ENCODE data around the gene AKAP7. TPM values are rescaled to one million over a fixed set of nuclear protein-coding genes. Genes with fewer than 3 reads are reported as not detected.

Gene AKAP7
- polyA plus RNA-seq, 3 donors, result 2.4 to 4.9 (median 3.4) TPM

GRCh38 chr6:131093334-131093733 lies 41.9 kb upstream of the AKAP7 start:
- TF ChIP-seq CTCF (IDR thresholded peaks at IDR 0.05), result no peak
- Mint-ChIP-seq H3K27ac (no peak overlapping the region), H3K36me3 (no peaks in the 10 kb centered on the region), H3K27me3 (ENCODE audit: low read depth in 3 of 3) (peaks cover 0 to 2% (median 0%) of the 10 kb centered on the region in 3 donors), H3K4me1 (peaks cover 8% of the 10 kb centered on the region), H3K4me3 (no peak overlapping the region), H3K9me3 (peaks cover 7 to 18% (median 14%) of the 10 kb centered on the region in 7 donors)
- Histone ChIP-seq H3K4me2 (replicated peaks; ENCODE audit: extremely low read depth, low read length, poor library complexity, severe bottlenecking) (no peak overlapping the region), H3K4me1 (ENCODE audit: control insufficient read depth in 1 of 2, insufficient read depth in 2 of 2, low read length in 2 of 2) (no peaks in the 10 kb centered on the region), H3K79me2 (ENCODE audit: insufficient read depth, low read length) (no peaks in the 10 kb centered on the region), H3K27ac (ENCODE audit: low read depth in 1 of 2, low read length in 2 of 2) (no peak overlapping the region), H3K27me3 (ENCODE audit: control insufficient read depth in 2 of 2, insufficient read depth in 2 of 2, low read length in 2 of 2) (no peaks in the 10 kb centered on the region), H3K36me3 (replicated peaks in 1 of 2; ENCODE audit: control insufficient read depth in 1 of 2, insufficient read depth in 2 of 2, low read length in 2 of 2) (no peaks in the 10 kb centered on the region), H3K9ac (ENCODE audit: insufficient read depth, low read length, poor library complexity, severe bottlenecking) (no peak overlapping the region), H3K4me3 (replicated peaks in 1 of 3; ENCODE audit: low read depth in 2 of 3, low read length in 3 of 3) (no peak overlapping the region), H4K20me1 (ENCODE audit: insufficient read depth, low read length) (no peaks in the 10 kb centered on the region), H2AFZ (ENCODE audit: insufficient read depth, low read depth, low read length, poor library complexity, severe bottlenecking) (no peak overlapping the region), H3K9me3 (replicated peaks in 1 of 2; ENCODE audit: control insufficient read depth in 1 of 2, insufficient read depth in 1 of 2, low read length in 2 of 2) (peaks cover 0 to 5% of the 10 kb centered on the region in 2 donors)
- WGBS (ENCODE audit: insufficient coverage), result no CpG with 5 or more reads among the region's 1 CpG
- intact Hi-C loops (cut with micrococcal nuclease), result no loop called here
- DNase-seq, result no peak

- no peaks in the 10 kb centered on the region for H3K36me3 Mint-ChIP-seq
- H3K27ac ChIP-seq (ENCODE audit: low read depth in 1 of 2, low read length in 2 of 2), result no peak overlapping the region
- H4K20me1 ChIP-seq (ENCODE audit: insufficient read depth, low read length), result no peaks in the 10 kb centered on the region
- no peaks in the 10 kb centered on the region for H3K4me1 Mint-ChIP-seq
- H3K4me2 ChIP-seq (replicated peaks; ENCODE audit: extremely low read depth, low read length, poor library complexity, severe bottlenecking), result no peak overlapping the region
- H3K9me3 Mint-ChIP-seq, result peaks cover 8 to 19% (median 15%) of the 10 kb centered on the region in 7 donors
- no peak overlapping the region for H3K9ac ChIP-seq (ENCODE audit: insufficient read depth, low read length, poor library complexity, severe bottlenecking)
- no peaks in the 10 kb centered on the region for H3K79me2 ChIP-seq (ENCODE audit: insufficient read depth, low read length)
- peaks cover 0 to 5% of the 10 kb centered on the region in 2 donors for H3K9me3 ChIP-seq (replicated peaks in 1 of 2; ENCODE audit: control insufficient read depth in 1 of 2, insufficient read depth in 1 of 2, low read length in 2 of 2)
- no peaks in the 10 kb centered on the region for H3K4me1 ChIP-seq (ENCODE audit: control insufficient read depth in 1 of 2, insufficient read depth in 2 of 2, low read length in 2 of 2)
- intact Hi-C loops (cut with micrococcal nuclease), result no loop called here
- no peaks in the 10 kb centered on the region for H3K27me3 ChIP-seq (ENCODE audit: control insufficient read depth in 2 of 2, insufficient read depth in 2 of 2, low read length in 2 of 2)
- no CpG with 5 or more reads among the region's 3 CpGs for WGBS (ENCODE audit: insufficient coverage)
- no peak overlapping the region for H3K4me3 Mint-ChIP-seq
- no peak overlapping the region for H3K4me3 ChIP-seq (replicated peaks in 1 of 3; ENCODE audit: low read depth in 2 of 3, low read length in 3 of 3)
- no peak for DNase-seq
- H3K36me3 ChIP-seq (replicated peaks in 1 of 2; ENCODE audit: control insufficient read depth in 1 of 2, insufficient read depth in 2 of 2, low read length in 2 of 2), result no peaks in the 10 kb centered on the region
- no peak for TF ChIP-seq CTCF (IDR thresholded peaks at IDR 0.05)
- H3K27me3 Mint-ChIP-seq (ENCODE audit: low read depth in 3 of 3), result peaks cover 0 to 2% (median 0%) of the 10 kb centered on the region in 3 donors
- H3K27ac Mint-ChIP-seq, result no peak overlapping the region
- H2AFZ ChIP-seq (ENCODE audit: insufficient read depth, low read depth, low read length, poor library complexity, severe bottlenecking), result no peak overlapping the region
Measured at GRCh38 chr6:131096786-131097185, 38.5 kb upstream of the AKAP7 start.

Data from CD14-positive monocyte (primary cell).